T1000 (cell line): Measurements from ENCODE around the gene SEPTIN5.

Source experiments
- DNase-seq: peaks from one replicate; lab custom pipeline; 2025; ENCODE audit warnings: mixed read lengths; lab: John Stamatoyannopoulos, UW

The SEPTIN5 gene

DNA sequence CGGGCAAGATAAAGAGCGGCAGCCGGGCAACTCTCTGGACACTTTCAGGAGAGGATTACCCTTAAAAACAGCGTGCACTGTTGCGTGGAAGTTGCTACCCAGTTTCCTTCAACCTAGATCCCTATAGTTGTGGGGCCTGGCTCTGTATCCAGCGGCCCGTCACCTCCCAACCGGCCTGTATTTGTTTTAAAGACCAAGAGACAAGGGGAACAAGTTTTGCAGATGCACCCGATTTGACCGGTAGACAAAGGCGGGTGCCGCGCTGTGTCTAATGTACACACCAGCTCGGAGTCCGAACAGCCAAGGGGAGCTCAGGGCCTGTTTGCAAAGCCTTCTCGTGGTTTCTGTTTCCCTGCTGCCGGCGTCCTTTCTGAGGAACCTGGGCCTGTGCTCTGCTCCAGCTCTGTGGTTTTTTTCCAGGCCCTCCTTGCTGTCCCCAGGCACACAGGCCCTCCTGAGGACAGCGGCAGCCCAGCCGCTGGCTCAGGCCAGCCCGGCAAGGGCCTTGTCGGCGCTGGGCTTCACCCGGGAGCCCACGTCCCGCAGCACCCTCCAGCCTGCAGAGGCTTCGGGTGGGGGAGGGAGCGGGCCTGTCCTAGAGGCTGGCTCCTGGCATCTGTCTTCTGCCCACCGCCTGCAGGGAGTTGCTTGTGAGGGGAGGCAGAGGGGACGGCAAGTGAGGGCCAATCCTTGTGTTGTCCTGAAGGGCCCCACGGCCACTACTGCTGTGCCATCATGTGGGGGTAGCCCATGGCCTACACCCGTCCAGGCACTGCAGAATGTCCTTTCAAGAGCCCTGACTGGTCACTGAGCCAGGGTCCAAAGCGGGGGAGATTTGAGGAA is 47.6 kb downstream of the SEPTIN5 start:
- no peak for DNase-seq

DNA sequence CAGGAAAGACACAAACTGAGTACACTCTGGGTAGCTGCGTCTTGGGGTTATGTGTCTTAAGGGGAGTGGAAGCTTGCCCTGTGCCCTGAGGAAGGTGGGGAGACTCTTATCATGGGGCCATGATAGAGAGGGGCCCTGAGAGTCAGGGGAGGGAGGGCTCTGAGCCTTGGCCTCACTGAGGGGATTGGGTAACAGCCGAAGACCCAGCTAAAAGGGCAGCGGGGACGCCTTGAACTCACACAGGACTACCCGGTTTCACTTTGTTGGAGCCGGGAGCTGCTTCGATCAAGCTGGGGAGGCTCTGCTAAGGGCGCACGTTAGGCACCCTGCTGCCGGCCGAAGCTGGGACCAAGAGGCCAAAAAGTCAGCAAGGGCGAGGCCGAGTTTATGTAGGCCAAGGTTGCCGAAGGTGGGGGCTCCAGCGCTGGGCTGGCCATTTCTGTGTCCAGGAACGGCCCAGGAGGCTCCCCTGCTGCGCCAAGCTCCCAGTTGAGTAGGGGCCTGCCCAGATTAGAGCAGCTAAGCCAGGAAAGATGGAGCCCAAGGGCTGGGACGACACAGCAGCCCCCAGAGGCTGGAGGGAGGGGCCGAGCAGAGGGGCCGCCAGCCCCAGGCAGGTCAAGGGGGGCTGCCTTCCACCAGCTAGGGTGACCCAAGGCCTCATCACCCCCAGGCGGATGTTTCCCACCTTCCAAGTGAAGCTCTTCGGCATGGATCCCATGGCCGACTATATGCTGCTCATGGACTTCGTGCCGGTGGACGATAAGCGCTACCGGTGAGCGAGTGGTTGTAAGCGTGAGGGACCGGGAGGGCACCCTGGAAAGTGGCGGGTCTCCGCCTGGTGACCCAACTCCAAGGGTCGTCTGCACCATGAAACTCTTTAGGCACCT is 48.5 kb downstream of the SEPTIN5 start:
- DNase-seq, result no peak

DNA sequence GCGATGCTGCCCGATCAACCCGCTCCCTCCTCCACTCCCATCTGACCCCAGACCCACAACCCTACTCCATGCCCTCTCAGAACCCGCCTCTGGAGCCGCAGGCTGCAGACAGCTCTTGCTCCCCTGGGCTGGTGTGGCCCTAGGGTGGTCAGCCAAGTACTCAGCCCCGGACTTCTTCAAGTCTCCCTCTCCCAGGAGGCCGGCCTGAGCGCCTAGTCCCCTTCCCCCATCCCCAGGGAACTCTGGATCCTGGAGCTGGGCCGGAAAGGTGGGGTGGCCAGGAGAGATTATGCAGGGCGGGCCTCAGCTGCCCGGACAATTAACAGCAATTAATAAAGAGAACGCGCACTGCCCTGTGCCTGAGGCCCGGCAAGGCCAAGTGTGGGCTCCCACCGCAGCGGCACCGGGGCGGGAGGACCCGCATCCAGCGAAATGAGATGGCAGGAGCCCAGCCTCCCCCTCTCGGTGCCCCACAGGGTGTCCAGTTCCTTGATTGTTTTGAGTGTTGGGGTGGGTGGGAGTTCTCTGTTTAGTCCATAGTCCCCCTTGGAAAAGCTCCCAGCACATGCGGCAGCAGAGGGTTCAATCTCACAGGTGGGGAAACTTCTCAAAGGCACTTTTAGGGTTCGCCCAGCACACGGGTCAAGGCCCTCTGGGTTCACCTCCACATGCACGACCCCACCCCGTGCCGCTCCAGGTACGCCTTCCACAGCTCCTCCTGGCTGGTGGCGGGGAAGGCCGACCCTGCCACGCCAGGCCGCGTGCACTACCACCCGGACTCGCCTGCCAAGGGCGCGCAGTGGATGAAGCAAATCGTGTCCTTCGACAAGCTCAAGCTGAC is 49.4 kb downstream of the SEPTIN5 start:
- DNase-seq, result no peak

DNA sequence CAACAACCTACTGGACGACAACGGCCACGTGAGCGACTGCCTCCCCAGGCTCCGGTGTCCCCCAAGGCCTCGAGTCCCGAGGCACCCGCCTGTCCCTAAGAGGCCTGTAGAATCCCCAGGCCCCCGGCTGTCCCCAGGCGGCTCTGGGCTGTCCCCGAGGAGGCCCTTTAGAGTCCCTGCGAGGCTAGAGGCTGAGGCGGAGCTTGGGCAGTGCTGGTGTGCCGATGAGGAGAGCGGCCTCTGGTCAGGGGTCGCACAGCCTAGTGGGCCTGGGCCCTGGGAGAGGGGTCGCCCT is 49.9 kb downstream of the SEPTIN5 start:
- DNase-seq, result no peak

DNA sequence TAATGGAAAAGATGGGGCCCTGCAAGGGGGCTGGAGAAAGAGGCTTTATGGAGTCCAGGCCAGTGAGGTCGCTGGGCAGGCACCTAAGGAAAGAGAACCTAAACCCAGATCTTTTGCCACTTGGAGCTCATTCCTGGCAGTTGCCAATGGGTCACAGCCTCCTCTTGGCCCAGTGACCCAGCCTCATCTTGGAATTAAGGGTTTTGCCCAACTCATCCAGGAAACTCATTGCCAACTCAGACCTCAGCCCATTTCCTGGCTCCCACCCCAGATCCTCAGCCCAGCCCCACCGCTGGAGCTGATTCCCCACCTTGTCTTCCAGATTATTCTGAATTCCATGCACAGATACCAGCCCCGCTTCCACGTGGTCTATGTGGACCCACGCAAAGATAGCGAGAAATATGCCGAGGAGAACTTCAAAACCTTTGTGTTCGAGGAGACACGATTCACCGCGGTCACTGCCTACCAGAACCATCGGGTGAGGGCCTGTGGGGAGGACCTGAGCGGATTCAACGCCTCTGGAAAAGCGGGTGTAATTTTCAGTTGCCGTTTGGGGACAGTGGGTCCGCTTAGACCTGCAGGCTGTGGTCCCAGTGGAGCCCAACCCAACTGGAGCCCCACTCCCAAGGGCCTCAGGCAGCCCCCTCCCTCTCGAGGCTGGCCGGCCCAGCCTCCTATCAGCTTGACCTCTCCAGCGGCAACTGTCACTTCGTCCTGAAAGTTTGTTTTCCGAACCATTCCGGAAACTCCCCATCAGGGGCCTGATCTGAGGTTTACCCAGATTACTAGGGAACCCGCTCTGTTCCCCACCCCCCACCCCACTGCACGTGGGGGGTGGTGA is 50.6 kb downstream of the SEPTIN5 start:
- no peak for DNase-seq

DNA sequence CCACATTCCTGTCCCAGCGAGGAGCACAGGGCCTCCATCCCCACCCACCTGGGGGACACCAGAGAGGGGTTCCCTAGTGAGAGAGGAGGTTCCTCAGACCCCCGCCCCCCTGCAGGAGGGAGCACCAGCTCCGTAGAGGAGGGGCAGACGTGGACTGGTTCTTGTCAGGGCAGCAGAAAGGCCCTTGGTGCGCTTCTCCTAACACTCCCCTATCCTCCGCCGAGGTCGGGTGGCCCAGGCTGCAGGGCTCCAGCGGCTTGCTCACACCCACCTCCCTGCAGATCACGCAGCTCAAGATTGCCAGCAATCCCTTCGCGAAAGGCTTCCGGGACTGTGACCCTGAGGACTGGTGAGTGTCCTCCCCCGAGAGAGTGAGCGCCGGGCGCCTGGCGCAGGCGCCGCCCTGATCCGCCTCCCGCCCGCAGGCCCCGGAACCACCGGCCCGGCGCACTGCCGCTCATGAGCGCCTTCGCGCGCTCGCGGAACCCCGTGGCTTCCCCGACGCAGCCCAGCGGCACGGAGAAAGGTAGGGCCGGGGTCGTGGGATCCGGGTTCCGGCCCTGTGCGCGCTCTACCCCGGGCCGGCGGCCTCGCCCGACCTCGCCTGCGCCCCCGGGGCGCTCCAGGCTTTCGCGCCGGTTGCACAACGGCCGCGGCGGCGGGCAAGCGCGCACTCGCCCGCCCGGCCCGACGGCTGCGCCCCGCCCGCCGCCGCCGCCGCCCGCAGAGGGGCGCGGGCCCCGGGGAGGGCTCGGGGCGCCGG is 51.4 kb downstream of the SEPTIN5 start:
- no peak for DNase-seq

DNA sequence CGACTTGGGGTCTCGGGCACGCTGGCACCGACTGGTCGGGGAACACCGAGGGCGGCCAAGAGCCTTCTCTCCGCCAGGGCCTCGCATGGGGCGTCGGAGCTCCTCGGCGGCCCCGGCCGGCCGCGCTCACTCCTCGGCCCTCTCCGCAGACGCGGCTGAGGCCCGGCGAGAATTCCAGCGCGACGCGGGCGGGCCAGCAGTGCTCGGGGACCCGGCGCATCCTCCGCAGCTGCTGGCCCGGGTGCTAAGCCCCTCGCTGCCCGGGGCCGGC is 51.9 kb downstream of the SEPTIN5 start:
- no peak for DNase-seq

DNA sequence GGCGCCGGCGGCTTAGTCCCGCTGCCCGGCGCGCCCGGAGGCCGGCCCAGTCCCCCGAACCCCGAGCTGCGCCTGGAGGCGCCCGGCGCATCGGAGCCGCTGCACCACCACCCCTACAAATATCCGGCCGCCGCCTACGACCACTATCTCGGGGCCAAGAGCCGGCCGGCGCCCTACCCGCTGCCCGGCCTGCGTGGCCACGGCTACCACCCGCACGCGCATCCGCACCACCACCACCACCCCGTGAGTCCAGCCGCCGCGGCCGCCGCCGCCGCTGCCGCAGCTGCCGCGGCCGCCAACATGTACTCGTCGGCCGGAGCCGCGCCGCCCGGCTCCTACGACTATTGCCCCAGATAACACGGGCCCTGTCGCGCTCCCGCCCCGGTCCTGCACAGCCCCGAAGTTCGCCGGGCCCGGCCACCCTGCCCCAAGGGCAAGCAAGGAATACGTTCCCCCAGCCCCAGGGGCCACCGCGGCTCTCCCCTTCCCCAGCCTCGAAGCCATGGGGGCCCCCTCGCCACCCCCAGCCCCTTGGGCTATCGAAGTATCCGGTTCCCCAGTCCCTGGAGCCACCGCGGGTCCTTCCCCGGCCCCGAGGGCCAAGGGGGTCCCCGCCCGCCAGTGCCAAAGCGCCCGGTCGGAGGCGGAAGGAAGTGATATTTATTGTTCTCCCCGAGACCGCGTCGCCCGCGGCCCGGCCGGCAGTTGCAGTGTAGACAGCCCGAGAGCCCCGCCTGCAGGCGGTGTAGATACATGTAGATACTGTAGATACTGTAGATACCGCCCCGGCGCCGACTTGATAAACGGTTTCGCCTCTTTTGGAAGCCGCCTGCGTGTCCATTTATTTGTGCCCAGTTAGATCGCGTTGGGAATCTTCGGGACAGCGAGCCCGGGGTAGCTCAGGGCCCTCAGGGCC is 52.5 kb downstream of the SEPTIN5 start:
- no peak for DNase-seq

DNA sequence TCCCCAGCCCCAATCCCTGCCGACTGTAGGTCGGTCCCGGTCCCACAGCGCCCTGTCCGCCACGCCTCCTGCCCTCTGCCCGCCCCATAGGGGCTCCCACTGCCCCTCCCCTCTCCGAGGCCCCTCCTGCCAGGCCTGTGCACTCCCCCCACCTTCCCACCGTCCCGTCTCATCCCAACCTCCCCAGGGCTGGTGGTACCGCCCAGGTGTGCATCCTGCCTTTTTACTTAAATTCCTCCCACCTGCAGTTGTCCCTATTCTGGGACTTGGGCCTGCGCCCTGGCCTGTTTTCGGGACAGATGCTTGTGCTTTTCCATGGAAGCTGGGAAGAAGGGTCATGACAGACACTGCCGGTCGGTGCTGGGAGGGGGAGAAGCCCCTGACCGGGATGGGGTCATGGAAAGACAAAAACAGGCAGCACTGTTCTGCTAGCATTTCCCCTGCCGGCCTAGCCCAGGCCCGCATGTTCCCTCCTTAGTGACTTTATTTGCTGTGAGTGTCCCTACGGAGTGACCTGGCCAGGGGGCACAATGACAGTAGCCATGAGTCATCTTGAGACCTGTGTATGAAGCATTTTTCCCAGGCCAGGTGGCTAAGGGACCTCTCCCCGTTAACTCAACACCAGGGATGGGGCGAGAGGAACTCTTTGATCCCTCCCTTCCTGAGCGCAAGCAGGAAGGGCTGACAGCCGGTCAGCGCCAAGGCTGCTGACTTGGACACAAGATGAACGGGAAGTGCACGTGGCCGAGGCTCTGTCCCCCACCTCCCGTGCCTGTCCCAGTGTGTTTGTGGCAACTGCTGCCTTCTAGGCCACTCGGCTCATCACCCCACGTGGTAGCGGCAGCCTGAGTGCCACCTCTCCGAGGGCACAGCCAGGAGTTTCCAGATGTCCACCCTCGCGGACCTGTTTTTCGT is 53.4 kb downstream of the SEPTIN5 start:
- no peak for DNase-seq

DNA sequence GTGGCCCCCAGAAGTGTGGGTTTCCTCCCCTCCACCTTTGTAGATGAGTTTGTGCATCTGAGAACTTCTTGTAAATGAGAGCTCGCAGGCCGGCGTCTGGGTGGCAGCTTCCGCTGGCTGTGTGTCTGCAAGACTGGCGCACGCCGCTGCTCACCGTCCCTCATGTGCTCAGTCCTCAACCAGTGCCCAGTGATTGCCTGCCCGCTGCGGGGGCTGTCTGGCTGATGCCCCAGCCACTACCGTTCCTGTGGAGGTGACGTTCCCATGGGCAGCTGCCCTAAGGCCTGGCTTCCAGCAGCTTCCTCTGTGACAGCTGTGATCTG is 55.1 kb downstream of the SEPTIN5 start:
- no peak for DNase-seq

DNA sequence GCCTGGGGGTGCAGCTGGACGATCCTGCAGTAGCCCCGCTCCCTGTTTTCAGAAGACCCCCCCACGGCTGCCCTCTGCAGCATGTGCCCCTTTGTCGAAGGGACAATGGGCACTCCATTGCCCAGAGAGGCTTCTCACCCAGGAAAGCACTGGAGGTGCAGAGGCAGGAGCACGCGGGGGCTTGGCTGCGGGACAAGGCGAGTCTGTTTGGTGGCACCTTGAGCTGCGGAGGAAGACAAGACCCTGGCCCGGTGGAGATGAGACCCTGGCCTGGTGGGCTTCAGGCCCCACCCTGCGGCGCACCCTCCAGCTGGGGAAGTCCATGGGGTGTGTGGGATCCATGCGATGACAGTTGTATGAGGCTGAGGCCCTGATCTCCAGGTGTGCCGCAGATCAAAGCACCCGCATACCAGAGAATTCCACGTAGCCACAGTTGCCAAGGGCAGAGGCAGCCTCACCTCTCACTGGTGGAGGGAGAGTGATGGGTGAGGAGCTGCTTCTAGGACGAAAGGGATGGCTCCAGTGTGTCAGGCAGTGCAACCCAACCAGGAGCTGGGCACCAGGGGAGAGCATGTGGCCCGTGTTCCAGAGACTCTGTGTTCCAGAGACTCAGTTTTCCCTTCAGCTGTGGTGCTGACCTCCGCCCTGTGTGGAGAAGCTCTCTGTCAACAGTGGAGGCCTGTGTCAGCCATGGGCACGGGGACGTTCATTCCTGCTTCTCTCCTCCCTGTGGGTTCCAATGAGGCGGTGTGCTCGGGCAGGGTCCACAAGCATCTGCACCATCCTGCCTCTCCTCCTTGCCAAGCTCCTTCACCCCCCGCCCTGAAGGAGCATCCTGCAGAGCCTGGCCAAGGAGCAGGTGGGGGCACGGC is 56.3 kb downstream of the SEPTIN5 start:
- no peak for DNase-seq

DNA sequence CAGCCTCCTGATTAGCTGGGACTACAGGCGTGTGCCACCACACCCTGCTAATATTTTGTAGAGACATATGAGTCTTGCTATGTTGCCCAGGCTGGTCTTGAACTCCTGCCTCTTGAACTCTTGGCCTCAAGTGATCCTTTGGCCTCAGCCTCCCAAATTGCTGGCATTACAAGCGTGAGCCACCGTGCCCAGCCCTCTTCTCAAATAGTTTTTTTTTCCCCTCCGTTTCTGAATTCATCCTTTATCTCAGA is 58.0 kb downstream of the SEPTIN5 start:
- no peak for DNase-seq
